Dedifferentiated amniotic fluid mesenchymal stem cell (primary cell): ENCODE measurements around the gene ALDH1L1.

Source experiments
- DNase-seq: peaks from one replicate; pipeline ENCODE4 v3.0.0-alpha.2; 2016; ENCODE audit errors: extremely low spot score

The ALDH1L1 gene

GRCh38 chr3:126154391-126155279, 25.8 kb downstream of the ALDH1L1 start:
- no peak for DNase-seq

- no peak for DNase-seq
These were observed 26.6 kb downstream of the ALDH1L1 start for GRCh38 chr3:126153695-126154360.

DNA sequence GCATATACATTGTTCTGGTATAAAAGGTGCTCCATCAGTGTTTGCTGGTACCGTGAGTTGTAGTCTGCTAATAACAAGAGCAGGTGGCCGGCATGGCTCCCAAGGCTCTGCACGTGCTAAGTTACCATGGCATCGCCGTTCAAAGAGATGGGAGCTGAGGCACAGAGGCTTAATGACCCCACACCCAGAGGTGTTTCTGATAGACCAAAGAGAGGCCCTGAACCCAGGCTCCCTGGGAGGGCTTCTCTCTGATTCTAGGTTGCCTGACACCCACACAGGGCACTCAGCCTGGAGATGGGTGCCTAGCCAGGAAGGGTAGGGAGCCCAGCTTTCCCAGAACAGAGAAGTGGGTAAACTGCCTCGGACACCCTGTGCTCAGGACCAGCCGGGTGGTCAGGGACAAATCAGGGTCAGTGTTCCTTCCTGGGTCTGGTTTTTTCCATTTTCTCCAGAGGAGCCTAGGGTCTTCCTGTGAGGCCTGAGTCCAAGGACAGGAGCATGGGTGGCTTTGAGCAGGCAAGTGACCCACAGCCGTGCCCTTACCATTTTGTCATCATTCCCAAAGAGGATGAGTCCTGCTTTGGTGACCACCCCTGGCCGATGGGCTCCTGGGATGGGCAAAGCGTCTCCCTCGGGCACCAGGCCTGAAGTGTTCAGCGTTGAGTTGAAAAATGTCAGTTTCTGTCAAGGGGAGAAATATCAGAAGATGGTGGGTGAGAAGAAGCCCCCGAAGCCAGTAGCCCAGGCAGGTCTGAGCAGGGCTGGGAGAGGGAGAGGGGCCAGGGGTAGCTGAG, 27.3 kb downstream of the ALDH1L1 start:
- DNase-seq = no peak

DNA sequence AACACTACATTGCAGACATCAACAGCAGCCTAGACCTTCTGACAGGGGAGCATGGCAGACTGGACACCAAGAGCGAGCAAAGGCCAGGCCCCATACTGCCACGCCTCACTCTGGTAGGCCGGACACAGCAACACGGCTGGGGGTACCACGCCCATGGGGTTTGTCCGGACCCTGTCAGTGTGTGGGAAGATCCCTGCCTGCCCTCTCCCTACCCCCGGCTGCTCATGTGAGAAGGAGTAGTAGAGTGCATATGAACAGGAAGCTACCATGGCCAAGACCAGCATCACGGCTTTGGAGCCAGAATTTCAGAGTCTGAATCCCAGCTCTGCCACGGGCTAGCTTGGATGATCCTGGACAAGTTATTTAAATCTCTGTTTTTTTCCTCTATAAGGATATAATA, 27.9 kb downstream of the ALDH1L1 start:
- DNase-seq = no peak

DNA sequence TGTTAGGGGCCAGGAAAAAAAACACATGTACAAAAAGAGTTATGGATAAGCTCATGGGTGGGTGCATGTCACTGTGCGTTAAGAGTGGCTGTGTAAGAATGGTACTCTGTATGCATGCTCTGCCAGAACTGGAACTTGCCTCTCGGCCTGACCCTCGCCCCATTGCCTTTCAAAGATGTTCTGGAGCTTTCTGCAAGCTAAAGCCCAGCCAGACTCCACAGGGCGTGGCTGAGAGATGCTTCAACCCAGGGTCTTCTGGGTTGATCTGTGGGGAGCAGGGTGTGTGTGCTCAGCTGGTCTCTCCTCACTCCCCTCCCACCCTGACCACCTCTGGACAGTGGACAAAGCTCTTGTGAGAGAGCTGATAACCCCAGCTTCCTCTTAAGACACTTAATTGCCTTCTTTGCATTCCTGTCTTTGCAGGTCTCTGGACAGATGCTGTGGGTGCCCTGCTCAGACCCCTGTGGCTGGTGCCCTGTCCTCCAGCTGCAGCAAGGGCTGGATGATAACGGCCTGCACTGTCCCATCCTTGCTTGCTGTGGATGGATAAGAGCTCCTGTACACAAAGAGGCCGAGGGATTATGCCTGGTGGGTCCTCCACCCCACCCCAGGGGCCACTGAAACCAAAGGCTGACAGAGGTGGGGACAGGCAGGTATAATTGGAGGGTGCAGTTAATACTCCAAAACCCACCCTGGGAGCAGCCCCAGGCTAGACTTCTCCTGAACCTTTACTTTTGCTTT, 28.7 kb downstream of the ALDH1L1 start:
- DNase-seq = no peak

GRCh38 chr3:126149960-126150515, 30.3 kb downstream of the ALDH1L1 start:
- DNase-seq = no peak

- no peak for DNase-seq
These were observed 31.0 kb downstream of the ALDH1L1 start for GRCh38 chr3:126149256-126149902.

- DNase-seq = no peak
These were observed 32.3 kb downstream of the ALDH1L1 start for GRCh38 chr3:126147932-126148683.

DNA sequence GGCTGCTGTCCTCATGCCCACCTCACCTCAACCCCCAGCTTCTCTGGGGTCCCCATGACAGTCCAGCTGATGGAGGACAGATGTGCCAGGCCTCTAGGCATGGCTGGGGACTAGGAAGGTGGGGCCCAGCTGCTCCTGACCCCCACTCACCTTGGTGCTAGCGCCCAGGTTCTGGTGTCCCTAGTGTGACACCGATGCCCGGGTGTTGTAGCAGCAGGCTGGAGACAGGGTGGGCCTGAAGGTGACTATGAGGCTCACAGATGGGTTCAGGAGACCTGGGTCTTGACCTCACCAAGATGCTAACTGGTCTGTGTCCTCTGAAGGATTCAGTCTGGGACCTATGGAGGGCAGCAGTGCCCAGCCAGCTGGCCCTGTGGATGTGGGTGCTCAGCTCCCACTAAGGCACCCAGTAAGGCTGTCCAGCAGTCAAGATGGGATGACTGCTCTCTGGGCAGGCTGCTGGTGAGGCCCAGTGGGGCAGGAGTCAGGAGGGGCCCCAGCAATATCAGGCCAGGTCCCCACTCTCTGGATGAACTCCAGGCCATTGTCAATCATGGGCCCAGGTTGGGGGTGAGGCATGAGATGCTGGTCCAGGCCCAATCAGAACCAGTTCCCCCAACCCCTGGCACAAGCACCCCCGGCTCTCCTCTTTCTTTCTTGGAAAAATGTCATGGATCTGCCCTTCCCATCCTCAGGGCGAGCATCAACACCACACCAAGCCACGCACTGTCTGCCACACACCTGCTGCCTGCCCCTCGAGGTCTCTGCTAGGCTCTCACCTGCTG, 33.0 kb downstream of the ALDH1L1 start:
- no peak for DNase-seq

DNA sequence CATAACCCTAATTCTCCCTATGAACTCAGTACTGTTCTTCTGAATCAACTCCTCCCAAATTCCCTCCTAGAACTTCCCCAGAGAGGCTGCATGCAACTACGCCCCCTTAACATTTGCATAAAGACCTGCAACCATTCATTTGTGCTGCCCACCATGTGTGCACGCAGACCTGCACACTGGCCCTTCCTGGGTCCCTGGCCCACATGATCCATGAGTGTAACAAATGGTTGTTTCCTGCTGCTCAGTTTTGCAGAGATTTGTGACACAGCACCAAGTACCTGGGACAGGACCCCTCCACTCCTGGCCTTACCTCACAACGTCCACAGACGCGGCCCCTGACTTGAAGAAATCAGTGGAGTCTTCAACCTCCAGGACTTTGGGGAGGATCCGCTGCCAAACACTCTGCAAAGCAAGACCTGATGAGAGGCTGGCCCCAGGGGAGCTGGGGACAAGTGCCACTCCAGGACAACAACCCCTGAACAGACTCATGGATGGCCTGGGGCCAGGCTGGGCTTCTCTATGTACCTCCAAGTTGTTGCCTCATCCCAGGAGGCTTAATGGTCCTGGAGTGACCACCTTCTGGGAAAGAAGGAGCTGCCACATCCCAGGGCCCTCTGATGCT, 33.8 kb downstream of the ALDH1L1 start:
- DNase-seq = no peak

- no peak for DNase-seq
These were observed 34.4 kb downstream of the ALDH1L1 start for GRCh38 chr3:126146034-126146433.

DNA sequence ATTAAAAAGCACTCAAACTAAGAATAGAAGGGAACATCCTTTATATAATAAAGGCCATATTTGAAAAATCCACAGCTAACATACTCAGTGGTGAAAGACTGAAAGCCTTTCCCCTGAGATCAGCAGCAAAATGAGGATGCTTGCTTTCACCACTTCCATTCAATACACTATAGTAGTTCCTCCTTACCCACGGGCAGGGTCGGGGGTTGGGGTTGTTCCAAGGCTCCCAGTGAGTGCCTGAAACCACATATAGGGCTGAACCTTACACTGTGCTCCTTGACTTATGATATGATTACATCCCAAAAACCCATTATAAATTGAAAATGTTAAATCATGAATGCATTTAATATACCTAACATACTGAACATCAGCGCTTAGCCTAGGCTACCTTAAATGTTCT, 37.7 kb downstream of the ALDH1L1 start:
- DNase-seq = no peak

GRCh38 chr3:126137490-126138130, 42.8 kb downstream of the ALDH1L1 start:
- DNase-seq = no peak

DNA sequence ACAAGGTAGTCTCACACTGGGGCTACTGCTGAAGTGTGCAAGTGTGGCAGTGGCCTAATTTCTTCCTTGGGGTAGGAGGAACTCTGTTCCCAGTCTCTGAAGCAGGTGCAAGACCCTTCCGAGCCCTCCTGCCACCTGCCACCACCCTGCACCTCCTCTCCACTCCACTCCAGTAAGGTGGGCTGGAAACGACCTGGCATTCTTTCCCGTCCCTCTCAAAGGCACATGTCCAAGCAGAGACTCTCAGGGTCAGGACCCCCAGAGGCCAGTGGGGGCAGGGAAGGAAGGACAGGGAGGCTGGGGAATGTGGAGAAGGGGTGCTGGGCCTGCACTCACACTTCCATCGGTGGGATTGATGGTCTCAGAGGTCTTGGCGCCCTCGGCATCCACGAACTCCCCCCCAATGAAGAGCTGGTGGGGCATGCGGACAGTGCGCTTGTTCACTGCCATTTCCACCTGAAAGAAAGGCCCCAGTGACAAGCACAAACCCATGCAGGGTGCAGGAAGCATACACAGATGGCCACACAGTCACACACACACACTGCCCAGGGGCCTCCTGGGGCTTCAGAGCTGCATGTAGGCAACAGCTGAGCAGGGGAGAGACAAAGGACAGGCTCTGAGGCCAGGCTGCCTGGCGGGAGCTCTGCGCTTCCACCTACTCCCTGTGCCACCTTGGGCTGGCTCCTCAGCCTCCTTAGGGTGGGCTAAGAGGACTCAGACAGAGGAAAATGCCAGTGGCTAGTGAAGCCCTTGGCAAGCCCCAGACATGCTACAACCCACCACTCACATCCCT, 43.8 kb downstream of the ALDH1L1 start:
- no peak for DNase-seq

GRCh38 chr3:126135406-126136076, 44.8 kb downstream of the ALDH1L1 start:
- no peak for DNase-seq

GRCh38 chr3:126135071-126135405, 45.3 kb downstream of the ALDH1L1 start:
- no peak for DNase-seq
